NCI-H1092 (cell line): Measurements from ENCODE around the gene MUL1.

Experiments used
- DNase-seq: peaks from one replicate; lab custom pipeline; 2025; lab: John Stamatoyannopoulos, UW

Gene MUL1

GRCh38 chr1:20470194-20470593, 37.8 kb downstream of the MUL1 start:
- no peak for DNase-seq

- no peak for DNase-seq
Observed at GRCh38 chr1:20469406-20470076, 38.4 kb downstream of the MUL1 start.

GRCh38 chr1:20466273-20466672, 41.7 kb downstream of the MUL1 start:
- DNase-seq, result no peak

- DNase-seq, result no peak
Observed at GRCh38 chr1:20465187-20465586, 42.8 kb downstream of the MUL1 start.

- DNase-seq, result no peak
Observed at GRCh38 chr1:20463502-20463901, 44.4 kb downstream of the MUL1 start.

- DNase-seq, result no peak
Observed at GRCh38 chr1:20462397-20462796, 45.6 kb downstream of the MUL1 start.

GRCh38 chr1:20458717-20459116, 49.2 kb downstream of the MUL1 start:
- DNase-seq, result no peak

GRCh38 chr1:20454004-20454403, 53.9 kb downstream of the MUL1 start:
- DNase-seq, result no peak

GRCh38 chr1:20449735-20450311, 58.1 kb downstream of the MUL1 start:
- no peak for DNase-seq
